ENCODE data around the gene MRPL4. TPM values are rescaled to one million over a fixed set of nuclear protein-coding genes. Genes with fewer than 3 reads are reported as not detected.
A peak's percentile ranks its signal among the peaks of the same experiment; 100 is the strongest.

MRPL4 gene
- total RNA-seq, 1 experiment from 2014 or later = 112 TPM

DNA sequence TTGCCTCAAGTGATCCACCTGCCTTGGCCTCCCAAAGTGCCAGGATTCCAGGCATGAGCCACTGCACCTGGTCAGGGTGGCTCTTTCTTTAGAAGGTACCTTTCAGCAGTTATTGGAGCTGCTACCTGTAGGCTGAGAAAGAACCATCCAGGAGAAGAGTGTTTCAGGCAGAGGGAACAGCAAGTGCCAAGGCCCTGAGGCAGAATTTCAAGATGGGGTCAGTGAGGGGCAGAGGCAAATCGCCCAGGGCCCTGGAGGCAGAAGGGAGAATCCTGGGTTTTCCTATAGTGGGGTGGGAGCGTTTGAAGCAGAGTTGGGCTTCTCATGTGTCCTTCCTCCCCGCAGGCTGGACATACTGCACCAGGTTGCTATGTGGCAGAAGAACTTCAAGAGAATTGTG is 2.2 kb downstream of the MRPL4 start:
- ATAC-seq (no peak), DNase-seq (ENCODE audit: low spot score) (no peak)
- TF ChIP-seq, protein P1, sequence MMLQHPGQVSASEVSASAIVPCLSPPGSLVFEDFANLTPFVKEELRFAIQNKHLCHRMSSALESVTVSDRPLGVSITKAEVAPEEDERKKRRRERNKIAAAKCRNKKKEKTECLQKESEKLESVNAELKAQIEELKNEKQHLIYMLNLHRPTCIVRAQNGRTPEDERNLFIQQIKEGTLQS (CRISPR knock-in tag; conservative IDR thresholded peaks at IDR 0.05) = no peak
- TF ChIP-seq KAT7 (CRISPR knock-in tag; IDR thresholded peaks at IDR 0.05; ENCODE audit: borderline replicate concordance) (no peak), MXD4 (CRISPR knock-in tag; IDR thresholded peaks at IDR 0.05; ENCODE audit: borderline replicate concordance) (no peak), E2F5 (CRISPR knock-in tag; IDR thresholded peaks at IDR 0.05) (no peak), ZNF219 (CRISPR knock-in tag; IDR thresholded peaks at IDR 0.05; ENCODE audit: borderline replicate concordance) (no peak), NR2C2 (CRISPR knock-in tag; IDR thresholded peaks at IDR 0.05) (no peak), FOXK1 (CRISPR knock-in tag; IDR thresholded peaks at IDR 0.05) (no peak), ZNF317 (CRISPR knock-in tag; IDR thresholded peaks at IDR 0.05; ENCODE audit: borderline replicate concordance, low read depth) (no peak), JAZF1 (CRISPR knock-in tag; IDR thresholded peaks at IDR 0.05) (no peak), PRRX2 (CRISPR knock-in tag; IDR thresholded peaks at IDR 0.05) (no peak), ZNF263 (CRISPR knock-in tag; IDR thresholded peaks at IDR 0.05; ENCODE audit: low read depth) (no peak), MYBL2 (CRISPR knock-in tag; IDR thresholded peaks at IDR 0.05) (no peak), CREB1 (CRISPR knock-in tag; IDR thresholded peaks at IDR 0.05) (no peak)
- TF ChIP-seq, protein P2, sequence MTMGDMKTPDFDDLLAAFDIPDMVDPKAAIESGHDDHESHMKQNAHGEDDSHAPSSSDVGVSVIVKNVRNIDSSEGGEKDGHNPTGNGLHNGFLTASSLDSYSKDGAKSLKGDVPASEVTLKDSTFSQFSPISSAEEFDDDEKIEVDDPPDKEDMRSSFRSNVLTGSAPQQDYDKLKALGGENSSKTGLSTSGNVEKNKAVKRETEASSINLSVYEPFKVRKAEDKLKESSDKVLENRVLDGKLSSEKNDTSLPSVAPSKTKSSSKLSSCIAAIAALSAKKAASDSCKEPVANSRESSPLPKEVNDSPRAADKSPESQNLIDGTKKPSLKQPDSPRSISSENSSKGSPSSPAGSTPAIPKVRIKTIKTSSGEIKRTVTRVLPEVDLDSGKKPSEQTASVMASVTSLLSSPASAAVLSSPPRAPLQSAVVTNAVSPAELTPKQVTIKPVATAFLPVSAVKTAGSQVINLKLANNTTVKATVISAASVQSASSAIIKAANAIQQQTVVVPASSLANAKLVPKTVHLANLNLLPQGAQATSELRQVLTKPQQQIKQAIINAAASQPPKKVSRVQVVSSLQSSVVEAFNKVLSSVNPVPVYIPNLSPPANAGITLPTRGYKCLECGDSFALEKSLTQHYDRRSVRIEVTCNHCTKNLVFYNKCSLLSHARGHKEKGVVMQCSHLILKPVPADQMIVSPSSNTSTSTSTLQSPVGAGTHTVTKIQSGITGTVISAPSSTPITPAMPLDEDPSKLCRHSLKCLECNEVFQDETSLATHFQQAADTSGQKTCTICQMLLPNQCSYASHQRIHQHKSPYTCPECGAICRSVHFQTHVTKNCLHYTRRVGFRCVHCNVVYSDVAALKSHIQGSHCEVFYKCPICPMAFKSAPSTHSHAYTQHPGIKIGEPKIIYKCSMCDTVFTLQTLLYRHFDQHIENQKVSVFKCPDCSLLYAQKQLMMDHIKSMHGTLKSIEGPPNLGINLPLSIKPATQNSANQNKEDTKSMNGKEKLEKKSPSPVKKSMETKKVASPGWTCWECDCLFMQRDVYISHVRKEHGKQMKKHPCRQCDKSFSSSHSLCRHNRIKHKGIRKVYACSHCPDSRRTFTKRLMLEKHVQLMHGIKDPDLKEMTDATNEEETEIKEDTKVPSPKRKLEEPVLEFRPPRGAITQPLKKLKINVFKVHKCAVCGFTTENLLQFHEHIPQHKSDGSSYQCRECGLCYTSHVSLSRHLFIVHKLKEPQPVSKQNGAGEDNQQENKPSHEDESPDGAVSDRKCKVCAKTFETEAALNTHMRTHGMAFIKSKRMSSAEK (CRISPR knock-in tag; IDR thresholded peaks at IDR 0.05; ENCODE audit: borderline replicate concordance) = no peak
- H3K27ac Mint-ChIP-seq = no peak overlapping the region
- H3K9me3 Mint-ChIP-seq = no peaks in the 10 kb centered on the region
- POLR2A ChIA-PET = no interaction called here
- CTCF ChIA-PET = no interaction called here
- H3K4me3 Mint-ChIP-seq = 0 out of 2 replicates have a peak overlapping the region, but pooled peaks have one; percentile 95
- peaks cover 5% of the 10 kb centered on the region for H3K4me1 Mint-ChIP-seq
- peaks cover 35% of the 10 kb centered on the region for H3K36me3 Mint-ChIP-seq
- H3K27me3 Mint-ChIP-seq (ENCODE audit: low read depth) = peaks cover 2% of the 10 kb centered on the region; the same call in 1 of the 2 replicates

DNA sequence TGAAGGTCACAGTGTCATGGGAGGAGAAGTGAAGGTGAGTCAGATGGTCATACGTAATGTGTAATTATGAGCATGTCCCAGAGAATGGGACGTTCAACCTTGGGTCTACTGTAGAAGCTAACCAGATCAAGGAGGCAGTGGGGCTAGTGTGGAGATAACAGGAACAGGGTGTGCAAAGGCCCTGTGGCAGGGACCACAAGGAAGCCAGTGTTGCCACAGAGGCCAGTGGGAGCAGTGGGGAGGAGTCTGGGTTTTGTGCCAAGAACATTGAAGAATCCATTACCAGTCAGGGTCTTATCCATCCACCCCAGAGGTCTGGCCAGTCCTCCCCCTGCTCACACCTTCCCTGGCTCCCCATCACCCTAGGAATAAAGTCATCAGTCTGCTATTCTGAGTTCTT is 3.3 kb downstream of the MRPL4 start:
- DNase-seq (ENCODE audit: low spot score) = no peak
- Mint-ChIP-seq H3K9me3 (no peaks in the 10 kb centered on the region), H3K27me3 (ENCODE audit: low read depth) (peaks cover 2% of the 10 kb centered on the region; the same call in 1 of the 2 replicates), H3K4me1 (peaks cover 5% of the 10 kb centered on the region), H3K27ac (no peak overlapping the region), H3K36me3 (peaks cover 37% of the 10 kb centered on the region), H3K4me3 (no peak overlapping the region)
- CTCF ChIA-PET = interaction anchor here (0.9 kb wide), 1 partner anchor 14 kb away, joined by 3 read pairs; no protein-coding TSS in a partner anchor
- POLR2A ChIA-PET = no interaction called here
- ATAC-seq = no peak
- no peak for TF ChIP-seq NFATC4 (CRISPR knock-in tag; IDR thresholded peaks at IDR 0.05)
- TF ChIP-seq ZNF671 (CRISPR knock-in tag; IDR thresholded peaks at IDR 0.05) = no peak
- TF ChIP-seq FOXP1 (CRISPR knock-in tag; IDR thresholded peaks at IDR 0.05; ENCODE audit: borderline replicate concordance) = no peak
- TF ChIP-seq, protein P2 (CRISPR knock-in tag; IDR thresholded peaks at IDR 0.05; ENCODE audit: borderline replicate concordance) = no peak
- no peak for TF ChIP-seq IRF2 (CRISPR knock-in tag; IDR thresholded peaks at IDR 0.05; ENCODE audit: borderline replicate concordance, low read depth)
- TF ChIP-seq CREB1 (CRISPR knock-in tag; IDR thresholded peaks at IDR 0.05) = no peak
- no peak for TF ChIP-seq NFE2L1 (CRISPR knock-in tag; IDR thresholded peaks at IDR 0.05)
- TF ChIP-seq ATF1 (CRISPR knock-in tag; IDR thresholded peaks at IDR 0.05) = no peak
- no peak for TF ChIP-seq ARID4B (CRISPR knock-in tag; IDR thresholded peaks at IDR 0.05; ENCODE audit: borderline replicate concordance)

All from WTC11 (cell line).